Colonic mucosa (tissue), 4 donors: ENCODE measurements around the gene SHH. TPM values are rescaled to one million over a fixed set of nuclear protein-coding genes. Genes with fewer than 3 reads are reported as not detected.

Source experiments
- DNase-seq: peaks from one replicate; pipeline ENCODE4 v3.0.0-alpha.2; 2020
- H3K27ac ChIP-seq: fragments of 200-600 bp; one replicate; pipeline ENCODE4 v1.8.0; 2021
- H3K27me3 ChIP-seq: fragments of 200-600 bp; one replicate; pipeline ENCODE4 v1.8.0; 2021
- H3K36me3 ChIP-seq: fragments of 200-600 bp; one replicate; pipeline ENCODE4 v1.8.0; 2021
- H3K4me1 ChIP-seq: fragments of 200-600 bp; one replicate; pipeline ENCODE4 v1.8.0; 2021; ENCODE audit warnings: mild to moderate bottlenecking
- H3K4me3 ChIP-seq: fragments of 200-600 bp; one replicate; pipeline ENCODE4 v1.8.0; 2021
- H3K9ac ChIP-seq, 2 donors: one replicate each; pipeline ENCODE4 v1.7.0; 2013; ENCODE audit warnings: control low read depth in 2 of 2, low read depth in 2 of 2, low read length in 2 of 2
- H3K9me3 ChIP-seq: fragments of 200-600 bp; one replicate; pipeline ENCODE4 v1.8.0; 2021
- intact Hi-C: fragments of 100-400 bp; cut with DNase I; formaldehyde crosslinking; loops from one replicate; pipeline ENCODE4 v1.14.1; 2022
- total RNA-seq, 2 donors: library from RNA; stranded (reverse); fragmentation: NEBNext Ultra II Directional in 1 of 2; extraction: Animal tissue kit (Norgen Biotek cat#: 25700) in 1 of 2; gene quantifications; one replicate each; pipeline ENCODE4 v1.2.1, GENCODE V29; 2021
- TF ChIP-seq, protein P1 (sequence below): fragments of 200-600 bp; IDR thresholded peaks from one replicate; pipeline ENCODE4 v1.8.0; 2022; ENCODE audit warnings: antibody characterized with exemption, mild to moderate bottlenecking
- donor health status: healthy.
- donor health status: DM: no; HTN: no; CAD: no.
- donor health status: DM: no; HTN: no; CAD: no.

The SHH gene
- total RNA-seq, 2 donors from 2014 or later, result 5.6 to 8.1 TPM

GRCh38 chr7:155796381-155797261 is 15.6 kb downstream of the SHH start:
- TF ChIP-seq, protein P1, sequence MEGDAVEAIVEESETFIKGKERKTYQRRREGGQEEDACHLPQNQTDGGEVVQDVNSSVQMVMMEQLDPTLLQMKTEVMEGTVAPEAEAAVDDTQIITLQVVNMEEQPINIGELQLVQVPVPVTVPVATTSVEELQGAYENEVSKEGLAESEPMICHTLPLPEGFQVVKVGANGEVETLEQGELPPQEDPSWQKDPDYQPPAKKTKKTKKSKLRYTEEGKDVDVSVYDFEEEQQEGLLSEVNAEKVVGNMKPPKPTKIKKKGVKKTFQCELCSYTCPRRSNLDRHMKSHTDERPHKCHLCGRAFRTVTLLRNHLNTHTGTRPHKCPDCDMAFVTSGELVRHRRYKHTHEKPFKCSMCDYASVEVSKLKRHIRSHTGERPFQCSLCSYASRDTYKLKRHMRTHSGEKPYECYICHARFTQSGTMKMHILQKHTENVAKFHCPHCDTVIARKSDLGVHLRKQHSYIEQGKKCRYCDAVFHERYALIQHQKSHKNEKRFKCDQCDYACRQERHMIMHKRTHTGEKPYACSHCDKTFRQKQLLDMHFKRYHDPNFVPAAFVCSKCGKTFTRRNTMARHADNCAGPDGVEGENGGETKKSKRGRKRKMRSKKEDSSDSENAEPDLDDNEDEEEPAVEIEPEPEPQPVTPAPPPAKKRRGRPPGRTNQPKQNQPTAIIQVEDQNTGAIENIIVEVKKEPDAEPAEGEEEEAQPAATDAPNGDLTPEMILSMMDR, result peak; percentile 82
- Histone ChIP-seq H3K9me3 (no peaks in the 10 kb centered on the region), H3K4me3 (no peak overlapping the region), H3K27ac (no peak overlapping the region), H3K27me3 (no peaks in the 10 kb centered on the region), H3K36me3 (no peaks in the 10 kb centered on the region), H3K4me1 (no peaks in the 10 kb centered on the region), H3K9ac (peak overlapping the region in 1 of 2 donors; percentile 24)
- peak; percentile 63 for DNase-seq
- intact Hi-C loops, result loop anchor here (5.0 to 10.0 kb wide), 3 partner anchors 676 to 1028 kb away; no protein-coding TSS in a partner anchor

GRCh38 chr7:155795951-155796350 is 16.3 kb downstream of the SHH start:
- no peaks in the 10 kb centered on the region for H3K4me1 ChIP-seq
- H3K27ac ChIP-seq, result no peak overlapping the region
- no peak for DNase-seq
- intact Hi-C loops, result loop anchor here (5.0 to 10.0 kb wide), 3 partner anchors 676 to 1029 kb away; no protein-coding TSS in a partner anchor
- H3K9me3 ChIP-seq, result no peaks in the 10 kb centered on the region
- H3K36me3 ChIP-seq, result no peaks in the 10 kb centered on the region
- H3K27me3 ChIP-seq, result no peaks in the 10 kb centered on the region
- H3K9ac ChIP-seq, result no peak overlapping the region
- TF ChIP-seq, protein P1, result no peak
- H3K4me3 ChIP-seq, result no peak overlapping the region

DNA sequence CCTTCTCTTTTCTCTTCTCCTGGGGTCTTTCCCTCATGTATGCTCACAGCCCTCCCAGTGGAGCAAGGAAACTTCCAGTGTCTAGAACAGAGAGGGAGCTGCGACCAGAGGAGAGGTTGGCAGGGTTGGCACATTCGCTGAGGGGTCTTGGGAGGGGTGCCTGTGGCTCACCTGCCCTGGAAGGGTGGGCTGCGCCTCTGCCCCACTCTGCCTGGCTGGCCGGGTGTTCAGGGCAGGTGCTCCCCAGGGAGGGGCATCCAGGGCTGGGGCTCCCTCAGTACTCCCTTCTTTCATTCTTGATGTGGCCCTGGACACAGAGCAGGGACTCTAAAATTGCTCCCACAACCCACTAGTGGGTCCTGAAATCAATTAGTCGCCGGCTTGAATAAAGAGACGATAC is 16.9 kb downstream of the SHH start:
- no peak overlapping the region for H3K27ac ChIP-seq
- no peaks in the 10 kb centered on the region for H3K36me3 ChIP-seq
- no peaks in the 10 kb centered on the region for H3K27me3 ChIP-seq
- DNase-seq, result no peak
- H3K4me1 ChIP-seq, result no peaks in the 10 kb centered on the region
- TF ChIP-seq, protein P1, result no peak
- H3K9me3 ChIP-seq, result no peaks in the 10 kb centered on the region
- intact Hi-C loops, result loop anchor here (5.0 to 10.0 kb wide), 3 partner anchors 677 to 1029 kb away; no protein-coding TSS in a partner anchor
- no peak overlapping the region for H3K4me3 ChIP-seq
- H3K9ac ChIP-seq, result no peak overlapping the region

- Histone ChIP-seq H3K36me3 (no peaks in the 10 kb centered on the region), H3K27me3 (no peaks in the 10 kb centered on the region), H3K9ac (no peak overlapping the region), H3K9me3 (no peaks in the 10 kb centered on the region), H3K4me1 (no peaks in the 10 kb centered on the region), H3K27ac (no peak overlapping the region), H3K4me3 (no peak overlapping the region)
- DNase-seq, result no peak
- TF ChIP-seq, protein P1, result no peak
- intact Hi-C loops, result loop anchor here (10.0 kb wide), 1 partner anchor 1031 kb away; no protein-coding TSS in a partner anchor
Observed at GRCh38 chr7:155794196-155794595, 18.1 kb downstream of the SHH start.

- intact Hi-C loops, result loop anchor here (10.0 kb wide), 1 partner anchor 1031 kb away; no protein-coding TSS in a partner anchor
- TF ChIP-seq, protein P1, result no peak
- no peak for DNase-seq
- no peak overlapping the region for H3K27ac ChIP-seq
- H3K27me3 ChIP-seq, result no peaks in the 10 kb centered on the region
- H3K4me1 ChIP-seq, result no peaks in the 10 kb centered on the region
- H3K9ac ChIP-seq, result no peak overlapping the region
- no peak overlapping the region for H3K4me3 ChIP-seq
- H3K9me3 ChIP-seq, result no peaks in the 10 kb centered on the region
- no peaks in the 10 kb centered on the region for H3K36me3 ChIP-seq
Observed at GRCh38 chr7:155793720-155794119, 18.5 kb downstream of the SHH start.
